Osteocyte (in vitro differentiated cells): ENCODE data around the gene DERL2. TPM values are rescaled to one million over a fixed set of nuclear protein-coding genes. Genes with fewer than 3 reads are reported as not detected.

Experiments
- DNase-seq: peaks from one replicate; pipeline ENCODE4 v3.0.0; 2021; ENCODE audit warnings: mixed read lengths; ENCODE audit not compliant: unreplicated experiment; ENCODE audit errors: extremely low spot score
- H3K27ac Mint-ChIP-seq: one replicate; pipeline ENCODE4 v1.8.0; 2021; ENCODE audit warnings: mild to moderate bottlenecking, mixed read lengths; ENCODE audit not compliant: unreplicated experiment
- H3K27me3 Mint-ChIP-seq: one replicate; pipeline ENCODE4 v1.8.0; 2021; ENCODE audit warnings: mixed read lengths; ENCODE audit not compliant: unreplicated experiment
- H3K36me3 Mint-ChIP-seq: one replicate; pipeline ENCODE4 v1.8.0; 2021; ENCODE audit warnings: mixed read lengths; ENCODE audit not compliant: unreplicated experiment
- H3K4me1 Mint-ChIP-seq: one replicate; pipeline ENCODE4 v1.8.0; 2021; ENCODE audit warnings: mixed read lengths; ENCODE audit not compliant: unreplicated experiment
- H3K4me3 Mint-ChIP-seq: one replicate; pipeline ENCODE4 v1.8.0; 2021; ENCODE audit warnings: mild to moderate bottlenecking, moderate library complexity, mixed read lengths; ENCODE audit not compliant: unreplicated experiment
- H3K9me3 Mint-ChIP-seq: one replicate; pipeline ENCODE4 v1.8.0; 2021; ENCODE audit warnings: mixed read lengths; ENCODE audit not compliant: unreplicated experiment
- CTCF ChIP-seq: fragments of 200-600 bp; sonication (generic); IDR thresholded peaks from 2 replicates; pipeline ENCODE4 v1.5.0; 2021; ENCODE audit warnings: antibody characterized with exemption, mild to moderate bottlenecking, moderate library complexity
- long read RNA-seq: library from polyadenylated mRNA; unstranded; transcript quantifications from one replicate; pipeline ENCODE4 v2.0.0, GENCODE V29; 2021
- total RNA-seq: library from RNA; stranded (reverse); gene quantifications from 2 replicates; pipeline ENCODE4 v1.2.1, GENCODE V29; 2021

Gene DERL2
- total RNA-seq = 73.1 and 81.2 TPM in 2 replicates
- long read RNA-seq, full-length matches to known transcripts = 126 of 168 reads
- long read RNA-seq, partial matches to known transcripts = 0 of 168 reads
- long read RNA-seq, other reads (novel, unspliced or antisense) = 42 of 168 reads

- no peak for TF ChIP-seq CTCF
- peak within 1 kb of the TSS; percentile 98 for H3K4me3 Mint-ChIP-seq
- peaks cover 29% of the 10 kb centered on the region for H3K4me1 Mint-ChIP-seq
- H3K27me3 Mint-ChIP-seq = no peaks in the 10 kb centered on the region
- peaks cover 48% of the 10 kb centered on the region for H3K36me3 Mint-ChIP-seq
- no peaks in the 10 kb centered on the region for H3K9me3 Mint-ChIP-seq
- H3K27ac Mint-ChIP-seq = peak within 1 kb of the TSS; percentile 99
- no peak for DNase-seq
These were observed at the start of gene DERL2 for GRCh38 chr17:5485270-5486205. TSS of gene DERL2 (minus strand) at chr17:5486178. CDS start at chr17:5486161, 17 bp downstream.

- Mint-ChIP-seq H3K4me1 (no peaks in the 10 kb centered on the region), H3K36me3 (no peaks in the 10 kb centered on the region), H3K27ac (no peak overlapping the region), H3K9me3 (no peaks in the 10 kb centered on the region), H3K4me3 (no peak overlapping the region), H3K27me3 (no peaks in the 10 kb centered on the region)
- TF ChIP-seq CTCF = no peak
- no peak for DNase-seq
These were observed 49.5 kb upstream of the DERL2 start for GRCh38 chr17:5535436-5535835.

GRCh38 chr17:5533486-5534315, 47.7 kb upstream of the DERL2 start:
- H3K4me3 Mint-ChIP-seq = no peak overlapping the region
- DNase-seq = no peak
- H3K36me3 Mint-ChIP-seq = no peaks in the 10 kb centered on the region
- no peaks in the 10 kb centered on the region for H3K27me3 Mint-ChIP-seq
- no peak overlapping the region for H3K27ac Mint-ChIP-seq
- no peaks in the 10 kb centered on the region for H3K9me3 Mint-ChIP-seq
- no peaks in the 10 kb centered on the region for H3K4me1 Mint-ChIP-seq
- TF ChIP-seq CTCF = no peak

GRCh38 chr17:5532581-5532980, 46.6 kb upstream of the DERL2 start:
- no peak for DNase-seq
- Mint-ChIP-seq H3K27ac (no peak overlapping the region), H3K9me3 (no peaks in the 10 kb centered on the region), H3K27me3 (no peaks in the 10 kb centered on the region), H3K36me3 (no peaks in the 10 kb centered on the region), H3K4me1 (no peaks in the 10 kb centered on the region), H3K4me3 (no peak overlapping the region)
- no peak for TF ChIP-seq CTCF

GRCh38 chr17:5531085-5531418, 45.1 kb upstream of the DERL2 start:
- H3K4me1 Mint-ChIP-seq = peaks cover 14% of the 10 kb centered on the region
- H3K27me3 Mint-ChIP-seq = no peaks in the 10 kb centered on the region
- H3K27ac Mint-ChIP-seq = no peak overlapping the region
- H3K4me3 Mint-ChIP-seq = no peak overlapping the region
- DNase-seq = no peak
- no peak for TF ChIP-seq CTCF
- H3K36me3 Mint-ChIP-seq = no peaks in the 10 kb centered on the region
- no peaks in the 10 kb centered on the region for H3K9me3 Mint-ChIP-seq
